B cell (primary cell): ENCODE measurements around the gene ZNF407. TPM values are rescaled to one million over a fixed set of nuclear protein-coding genes. Genes with fewer than 3 reads are reported as not detected.

Experiments
- ATAC-seq: fragments of 200-7000 bp; cut with Tn5 transposase; one replicate; pipeline ENCODE4 v1.10.0; 2021; ENCODE audit warnings: low read depth, mild to moderate bottlenecking, moderate number of reproducible peaks, moderate library complexity
- CTCF ChIA-PET: fragments of 350-600 bp; sonication (Branson Sonifier 250); formaldehyde crosslinking; loops from one replicate; lab custom pipeline; 2021; ENCODE audit warnings: antibody characterized with exemption, inconsistent platforms; lab: Charles Lee
- POLR2A ChIA-PET: fragments of 350-600 bp; sonication (Branson Sonifier 250); formaldehyde crosslinking; loops from one replicate; lab custom pipeline; 2021; ENCODE audit warnings: antibody characterized with exemption; lab: Charles Lee
- DNase-seq: peaks from one replicate; pipeline ENCODE4 v3.0.0; 2013
- H2AFZ ChIP-seq: 2 replicates; pipeline ENCODE4 v1.6.1; 2012; ENCODE audit warnings: mild to moderate bottlenecking, low read depth, low read length; ENCODE audit not compliant: insufficient read depth, poor library complexity, severe bottlenecking
- H3K27ac ChIP-seq, 2 donors: 1 replicate in 1 of 2; 2 replicates in 1 of 2; pipeline ENCODE4 v1.5.1; 2012 to 2013; ENCODE audit warnings: low read length in 2 of 2, mild to moderate bottlenecking in 2 of 2, moderate library complexity in 1 of 2
- H3K27me3 ChIP-seq, 4 experiments: fragments of 200-600 bp in 1 of 4; sonication (generic) in 1 of 4; replicated peaks in 1 of 4; 1 replicate in 2 of 4; 2 replicates in 2 of 4; pipeline versions ENCODE4 v1.6.1 to v1.7.0; 2013 to 2016; ENCODE audit warnings: low read length in 3 of 4, mild to moderate bottlenecking in 2 of 4, mixed read lengths in 1 of 4, moderate library complexity in 1 of 4; ENCODE audit not compliant: insufficient read depth in 4 of 4, control insufficient read depth in 3 of 4; ENCODE audit errors: control extremely low read depth in 1 of 4
- H3K36me3 ChIP-seq, 2 experiments: replicated peaks in 1 of 2; 1 replicate in 1 of 2; 2 replicates in 1 of 2; pipeline versions ENCODE4 v1.6.1 to v1.7.1; 2013; ENCODE audit warnings: low read length in 1 of 2; ENCODE audit not compliant: insufficient read depth in 2 of 2, control insufficient read depth in 1 of 2; ENCODE audit errors: control extremely low read depth in 1 of 2, extremely low read depth in 1 of 2
- H3K4me1 ChIP-seq, 2 donors: fragments of 200-600 bp in 1 of 2; sonication (generic) in 1 of 2; 1 replicate in 1 of 2; 2 replicates in 1 of 2; pipeline versions ENCODE4 v1.5.1 to v1.6.1; 2013 to 2017; ENCODE audit warnings: low read length in 2 of 2; ENCODE audit not compliant: control insufficient read depth in 2 of 2, insufficient read depth in 2 of 2
- H3K4me2 ChIP-seq: replicated peaks from 2 replicates; pipeline ENCODE3; 2012; ENCODE audit warnings: mild to moderate bottlenecking, low read depth, low read length; ENCODE audit not compliant: poor library complexity, severe bottlenecking
- H3K4me3 ChIP-seq, 5 experiments: fragments of 200-600 bp in 1 of 5; sonication (generic) in 1 of 5; 1 replicate in 3 of 5; 2 replicates in 2 of 5; pipeline versions ENCODE4 v1.5.1 to v1.7.0; 2011 to 2016; ENCODE audit warnings: low read length in 4 of 5, mild to moderate bottlenecking in 4 of 5, low read depth in 2 of 5, control low read depth in 1 of 5, moderate library complexity in 1 of 5; ENCODE audit not compliant: insufficient read depth in 1 of 5; ENCODE audit errors: control extremely low read depth in 1 of 5, extremely low read depth in 1 of 5
- H3K79me2 ChIP-seq: fragments of 200-600 bp; sonication (generic); one replicate; pipeline ENCODE4 v1.6.0; 2016; ENCODE audit warnings: low read length; ENCODE audit not compliant: control insufficient read depth, insufficient read depth
- H3K9ac ChIP-seq: fragments of 200-600 bp; sonication (generic); 2 replicates; pipeline ENCODE4 v1.6.1; 2017; ENCODE audit warnings: mild to moderate bottlenecking, low read length, moderate library complexity
- H3K9me3 ChIP-seq, 3 donors: one replicate each; pipeline versions ENCODE4 v1.6.1 to v1.7.1; 2013; ENCODE audit warnings: low read length in 2 of 3; ENCODE audit not compliant: control insufficient read depth in 2 of 3, insufficient read depth in 1 of 3; ENCODE audit errors: control extremely low read depth in 1 of 3
- H4K20me1 ChIP-seq: 2 replicates; pipeline ENCODE4 v1.6.0; 2012; ENCODE audit warnings: mild to moderate bottlenecking, low read length; ENCODE audit not compliant: insufficient read depth, control insufficient read depth, poor library complexity, severe bottlenecking
- H3K27ac Mint-ChIP-seq: one replicate; pipeline ENCODE4 v1.8.0; 2021; ENCODE audit warnings: mixed read lengths
- H3K27me3 Mint-ChIP-seq: one replicate; pipeline ENCODE4 v1.8.0; 2021; ENCODE audit warnings: mixed read lengths
- H3K4me1 Mint-ChIP-seq: one replicate; pipeline ENCODE4 v1.8.0; 2021; ENCODE audit warnings: mixed read lengths
- H3K4me3 Mint-ChIP-seq: one replicate; pipeline ENCODE4 v1.8.0; 2021; ENCODE audit warnings: mixed read lengths
- H3K9me3 Mint-ChIP-seq: one replicate; pipeline ENCODE4 v1.8.0; 2022; ENCODE audit warnings: mixed read lengths; ENCODE audit not compliant: insufficient read depth
- CTCF ChIP-seq: fragments of 200-600 bp; IDR thresholded peaks from one replicate; pipeline ENCODE4 v1.8.0; 2022; ENCODE audit warnings: antibody characterized with exemption, mild to moderate bottlenecking
- EZH2 ChIP-seq: IDR thresholded peaks from 2 replicates; pipeline ENCODE4 v1.6.1; 2012; ENCODE audit warnings: borderline replicate concordance, low read depth, mild to moderate bottlenecking, moderate library complexity, low read length; ENCODE audit not compliant: insufficient read depth, poor library complexity, severe bottlenecking
- WGBS: methylation state at CpG from one replicate; pipeline ENCODE4 v1.1.5; 2013; ENCODE audit warnings: missing lambda C conversion rate; ENCODE audit not compliant: insufficient coverage; 5-methylcytosine and 5-hydroxymethylcytosine counted together
- intact Hi-C: fragments of 100-400 bp; cut with micrococcal nuclease; formaldehyde crosslinking; loops from one replicate; pipeline ENCODE4 v1.10.0; 2022
- polyA plus RNA-seq: library from polyadenylated mRNA; depleted of rRNA; stranded (reverse); fragments of >200 nt; gene quantifications from 2 replicates; pipeline ENCODE4 v1.2.3, GENCODE V29; 2012
- total RNA-seq, 2 donors: library from RNA; stranded (reverse); fragments of 120-200 nt in 1 of 2; gene quantifications; 1 replicate in 1 of 2; 2 replicates in 1 of 2; pipeline versions ENCODE4 v1.2.3 to v1.2.4, GENCODE V29; 2013 to 2022

The ZNF407 gene
- total and polyA plus RNA-seq, 2 donors (not counting 1 experiment from before 2014, with no cell fraction given), result 4.5 to 37.1 TPM

GRCh38 chr18:74784752-74785151 lies 187.1 kb downstream of the ZNF407 start:
- Mint-ChIP-seq H3K9me3 (no peaks in the 10 kb centered on the region), H3K4me1 (no peaks in the 10 kb centered on the region), H3K27me3 (no peaks in the 10 kb centered on the region), H3K4me3 (no peak overlapping the region), H3K27ac (no peak overlapping the region)
- Histone ChIP-seq H3K27ac (no peak overlapping the region), H2AFZ (no peak overlapping the region), H4K20me1 (no peaks in the 10 kb centered on the region), H3K36me3 (peaks cover 4 to 6% of the 10 kb centered on the region in 2 experiments), H3K4me1 (no peaks in the 10 kb centered on the region), H3K9me3 (no peaks in the 10 kb centered on the region), H3K4me3 (no peak overlapping the region), H3K27me3 (no peaks in the 10 kb centered on the region), H3K4me2 (no peak overlapping the region), H3K9ac (no peak overlapping the region), H3K79me2 (no peaks in the 10 kb centered on the region)
- ATAC-seq, result no peak
- ChIA-PET CTCF (no interaction called here), POLR2A (no interaction called here)
- TF ChIP-seq CTCF, result no peak
- TF ChIP-seq EZH2, result no peak
- 100% methylated on average over 3 of the region's 6 CpGs for WGBS
- DNase-seq, result no peak
- intact Hi-C loops, result no loop called here

DNA sequence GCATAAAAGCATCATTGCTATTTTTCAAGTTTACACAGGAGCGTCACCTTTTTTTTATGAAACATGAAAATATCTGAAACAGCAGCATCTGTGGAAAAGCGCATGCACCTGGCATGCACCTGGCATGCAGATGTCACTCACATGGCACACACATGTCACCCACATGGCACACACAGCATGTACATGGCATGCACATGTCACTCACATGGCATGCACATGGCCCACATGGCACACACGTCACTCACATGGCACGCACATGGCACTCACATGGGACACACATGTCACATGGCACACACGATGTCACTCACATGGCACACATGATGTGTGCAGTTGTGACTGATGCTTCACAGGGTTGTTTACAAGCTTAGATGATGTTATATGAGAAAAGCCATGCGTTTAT lies 188.0 kb downstream of the ZNF407 start:
- no peaks in the 10 kb centered on the region for H3K79me2 ChIP-seq
- no peak overlapping the region for H3K4me3 Mint-ChIP-seq
- H3K36me3 ChIP-seq, result peaks cover 4 to 6% of the 10 kb centered on the region in 2 experiments
- H3K4me1 ChIP-seq, result no peaks in the 10 kb centered on the region
- no peak overlapping the region for H2AFZ ChIP-seq
- 98% methylated on average over 5 of the region's 6 CpGs for WGBS
- no peak overlapping the region for H3K27ac Mint-ChIP-seq
- no peaks in the 10 kb centered on the region for H3K27me3 Mint-ChIP-seq
- DNase-seq, result no peak
- TF ChIP-seq EZH2 (no peak), CTCF (no peak)
- no peaks in the 10 kb centered on the region for H3K9me3 ChIP-seq
- H4K20me1 ChIP-seq, result no peaks in the 10 kb centered on the region
- H3K9ac ChIP-seq, result no peak overlapping the region
- ChIA-PET POLR2A (no interaction called here), CTCF (no interaction called here)
- H3K9me3 Mint-ChIP-seq, result no peaks in the 10 kb centered on the region
- H3K27ac ChIP-seq, result no peak overlapping the region
- no peak overlapping the region for H3K4me3 ChIP-seq
- intact Hi-C loops, result no loop called here
- no peaks in the 10 kb centered on the region for H3K4me1 Mint-ChIP-seq
- no peak overlapping the region for H3K4me2 ChIP-seq
- no peak for ATAC-seq
- H3K27me3 ChIP-seq, result no peaks in the 10 kb centered on the region
